Activated CD4-positive, alpha-beta memory T cell treated with anti-CD3 and anti-CD28 coated beads, Interleukin-2, amount 10 ng/mL, durations not matched to agents 7 days and 5 days (primary cell): ENCODE results near the gene CCNY. TPM values are rescaled to one million over a fixed set of nuclear protein-coding genes. Genes with fewer than 3 reads are reported as not detected.

Source experiments
- CTCF ChIA-PET: fragments of 350-600 bp; sonication (Branson Sonifier 250); formaldehyde crosslinking; loops from one replicate; lab custom pipeline; 2021; ENCODE audit warnings: antibody characterized with exemption, inconsistent platforms; lab: Charles Lee
- POLR2A ChIA-PET: fragments of 350-600 bp; sonication (Branson Sonifier 250); formaldehyde crosslinking; loops from one replicate; lab custom pipeline; 2021; ENCODE audit warnings: antibody characterized with exemption; lab: Charles Lee
- DNase-seq: peaks from one replicate; pipeline ENCODE4 v3.0.0-alpha.2; 2020
- H3K27ac Mint-ChIP-seq: one replicate; pipeline ENCODE4 v1.8.0; 2021; ENCODE audit warnings: mild to moderate bottlenecking, mixed read lengths
- H3K27me3 Mint-ChIP-seq: one replicate; pipeline ENCODE4 v1.8.0; 2021; ENCODE audit warnings: mixed read lengths
- H3K36me3 Mint-ChIP-seq: one replicate; pipeline ENCODE4 v1.8.0; 2021; ENCODE audit warnings: low read depth, mixed read lengths
- H3K4me1 Mint-ChIP-seq: one replicate; pipeline ENCODE4 v1.8.0; 2021; ENCODE audit warnings: mixed read lengths
- H3K4me3 Mint-ChIP-seq: one replicate; pipeline ENCODE4 v1.8.0; 2021; ENCODE audit warnings: mild to moderate bottlenecking, mixed read lengths
- H3K9me3 Mint-ChIP-seq: one replicate; pipeline ENCODE4 v1.8.0; 2021; ENCODE audit warnings: mixed read lengths
- total RNA-seq, 2 experiments: library from RNA; stranded (reverse); gene quantifications; one replicate each; pipeline ENCODE4 v1.2.3, GENCODE V29; 2021

The CCNY gene
- total RNA-seq, 2 experiments from 2014 or later = 49.3 to 56.7 TPM

DNA sequence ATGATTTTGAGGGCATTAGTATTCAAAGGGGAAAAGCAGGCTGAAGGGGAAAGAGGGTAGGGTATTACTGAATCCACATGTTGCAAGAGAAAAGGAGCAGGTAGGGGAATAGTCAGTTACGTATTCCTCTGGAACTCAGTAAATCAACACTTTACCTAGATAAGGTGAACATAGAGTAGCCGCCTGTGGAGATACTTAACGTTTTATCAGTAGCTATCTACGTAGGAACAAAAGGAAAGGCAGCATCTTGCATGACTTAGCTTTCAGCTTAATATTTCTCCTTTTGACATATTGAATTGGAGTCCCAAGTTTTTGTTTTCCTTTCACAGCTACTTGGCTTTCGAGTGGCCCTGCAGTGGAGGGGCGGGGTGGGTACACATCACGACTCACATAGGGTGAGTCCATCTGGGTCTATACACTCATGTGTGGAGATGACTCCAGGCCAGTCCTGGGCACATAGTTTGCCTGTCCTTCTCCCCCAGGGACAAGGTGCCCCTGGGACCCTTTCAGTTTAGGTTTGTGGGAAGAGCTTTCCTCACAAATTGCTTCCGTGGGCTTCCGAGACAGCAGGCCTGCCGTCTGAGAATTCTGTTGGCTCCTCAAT is 48.1 kb downstream of the CCNY start:
- Mint-ChIP-seq H3K27ac (no peak overlapping the region), H3K27me3 (no peaks in the 10 kb centered on the region), H3K9me3 (peaks cover 2% of the 10 kb centered on the region), H3K36me3 (peaks cover 3% of the 10 kb centered on the region), H3K4me3 (no peak overlapping the region), H3K4me1 (peaks cover 11% of the 10 kb centered on the region)
- DNase-seq = no peak
- CTCF ChIA-PET = no interaction called here
- POLR2A ChIA-PET = no interaction called here

DNA sequence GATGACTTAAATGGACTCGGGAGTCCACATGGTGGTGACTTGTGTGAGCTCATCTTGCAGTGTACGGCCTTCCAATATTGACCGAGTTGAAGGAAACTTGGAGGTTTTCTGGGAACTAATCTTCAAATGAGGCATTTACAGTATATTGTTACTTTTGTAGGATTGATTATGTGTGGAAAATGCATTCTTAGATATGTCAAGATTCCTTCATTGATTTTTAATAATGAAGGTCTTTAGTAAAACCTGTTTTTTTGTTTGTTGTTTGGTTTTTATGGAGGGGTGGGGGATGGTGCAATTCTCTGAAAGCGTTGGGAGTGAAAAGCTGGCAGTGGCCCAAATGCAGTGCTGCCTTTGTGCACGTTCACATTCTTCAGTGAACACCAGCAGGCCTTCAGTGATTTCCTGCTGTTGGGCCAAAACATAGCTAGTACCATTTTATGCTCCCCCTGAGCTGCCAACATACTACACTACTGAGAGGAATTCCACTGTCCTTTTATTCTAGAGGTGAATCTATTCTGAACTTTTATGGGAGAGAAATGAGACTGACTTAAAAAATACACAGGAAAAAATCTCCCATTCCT is 50.4 kb downstream of the CCNY start:
- Mint-ChIP-seq H3K4me1 (peaks cover 5% of the 10 kb centered on the region), H3K4me3 (no peak overlapping the region), H3K27ac (no peak overlapping the region), H3K27me3 (no peaks in the 10 kb centered on the region), H3K9me3 (peaks cover 18% of the 10 kb centered on the region), H3K36me3 (peaks cover 13% of the 10 kb centered on the region)
- ChIA-PET CTCF (no interaction called here), POLR2A (no interaction called here)
- DNase-seq = no peak

DNA sequence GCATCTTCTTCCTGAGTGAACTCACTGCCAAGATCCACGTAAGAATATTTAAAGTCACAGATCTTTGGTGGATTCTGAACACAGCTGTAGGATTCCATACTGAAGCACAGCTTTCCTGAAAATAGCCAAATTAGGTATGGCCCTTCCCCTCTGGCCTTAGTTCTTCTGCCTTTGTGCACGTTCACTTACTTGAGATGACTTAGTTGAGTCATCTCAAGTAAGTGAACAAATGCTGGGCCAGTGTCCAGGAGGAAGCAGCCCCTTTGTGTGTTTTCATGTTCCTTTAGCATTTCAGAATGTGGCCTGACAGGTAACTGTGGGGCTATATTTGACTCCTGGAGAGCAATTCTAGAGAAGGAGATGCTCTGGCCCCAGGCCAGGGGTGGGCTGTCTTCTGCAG is 51.5 kb downstream of the CCNY start:
- Mint-ChIP-seq H3K4me1 (peaks cover 5% of the 10 kb centered on the region), H3K27ac (no peak overlapping the region), H3K4me3 (no peak overlapping the region), H3K9me3 (peaks cover 19% of the 10 kb centered on the region), H3K36me3 (peaks cover 14% of the 10 kb centered on the region), H3K27me3 (no peaks in the 10 kb centered on the region)
- DNase-seq = no peak
- CTCF ChIA-PET = no interaction called here
- POLR2A ChIA-PET = no interaction called here

DNA sequence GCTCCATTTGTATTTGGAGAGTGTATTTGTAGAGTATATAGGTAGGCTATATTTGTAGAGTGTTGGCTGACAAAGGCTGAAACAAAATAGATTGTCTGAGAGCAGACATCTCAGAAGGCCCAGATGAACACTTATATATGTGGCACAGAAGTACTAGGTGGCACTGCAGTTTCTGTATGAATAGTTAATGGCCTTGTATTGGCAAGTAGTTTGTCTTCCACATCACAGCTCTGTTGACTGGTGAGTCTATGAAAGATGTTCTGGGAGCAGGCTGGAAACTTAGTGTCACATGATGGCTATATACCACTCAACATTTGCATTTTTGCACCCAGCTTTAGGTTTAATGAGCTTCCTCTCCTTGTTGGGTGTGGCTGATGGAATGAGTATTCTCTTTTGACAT is 51.9 kb downstream of the CCNY start:
- Mint-ChIP-seq H3K9me3 (peaks cover 19% of the 10 kb centered on the region), H3K4me1 (peaks cover 5% of the 10 kb centered on the region), H3K27ac (no peak overlapping the region), H3K36me3 (peaks cover 14% of the 10 kb centered on the region), H3K4me3 (no peak overlapping the region), H3K27me3 (no peaks in the 10 kb centered on the region)
- POLR2A ChIA-PET = no interaction called here
- CTCF ChIA-PET = no interaction called here
- no peak for DNase-seq

DNA sequence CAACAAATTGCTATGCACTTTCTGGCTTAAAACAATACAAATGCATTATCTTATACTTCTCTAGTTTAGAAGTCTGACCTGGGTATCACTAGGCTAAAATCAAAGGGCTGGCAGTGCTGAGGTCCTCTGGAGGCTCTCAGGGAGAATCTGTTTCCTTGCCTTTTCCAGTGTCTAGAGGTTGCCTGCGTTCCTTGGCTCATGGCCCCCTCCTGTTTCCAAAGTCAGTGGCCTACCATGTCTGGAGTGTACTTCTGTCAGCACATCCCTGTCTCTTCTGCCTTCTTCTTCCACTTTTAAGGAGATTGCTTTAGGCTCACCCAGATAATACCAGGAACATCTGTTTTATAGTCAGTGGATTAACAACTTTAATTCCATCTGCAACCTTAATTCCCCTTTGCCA is 52.4 kb downstream of the CCNY start:
- Mint-ChIP-seq H3K9me3 (peaks cover 19% of the 10 kb centered on the region), H3K36me3 (peaks cover 14% of the 10 kb centered on the region), H3K27me3 (no peaks in the 10 kb centered on the region), H3K27ac (no peak overlapping the region), H3K4me3 (no peak overlapping the region), H3K4me1 (peaks cover 5% of the 10 kb centered on the region)
- no peak for DNase-seq
- CTCF ChIA-PET = no interaction called here
- POLR2A ChIA-PET = no interaction called here

DNA sequence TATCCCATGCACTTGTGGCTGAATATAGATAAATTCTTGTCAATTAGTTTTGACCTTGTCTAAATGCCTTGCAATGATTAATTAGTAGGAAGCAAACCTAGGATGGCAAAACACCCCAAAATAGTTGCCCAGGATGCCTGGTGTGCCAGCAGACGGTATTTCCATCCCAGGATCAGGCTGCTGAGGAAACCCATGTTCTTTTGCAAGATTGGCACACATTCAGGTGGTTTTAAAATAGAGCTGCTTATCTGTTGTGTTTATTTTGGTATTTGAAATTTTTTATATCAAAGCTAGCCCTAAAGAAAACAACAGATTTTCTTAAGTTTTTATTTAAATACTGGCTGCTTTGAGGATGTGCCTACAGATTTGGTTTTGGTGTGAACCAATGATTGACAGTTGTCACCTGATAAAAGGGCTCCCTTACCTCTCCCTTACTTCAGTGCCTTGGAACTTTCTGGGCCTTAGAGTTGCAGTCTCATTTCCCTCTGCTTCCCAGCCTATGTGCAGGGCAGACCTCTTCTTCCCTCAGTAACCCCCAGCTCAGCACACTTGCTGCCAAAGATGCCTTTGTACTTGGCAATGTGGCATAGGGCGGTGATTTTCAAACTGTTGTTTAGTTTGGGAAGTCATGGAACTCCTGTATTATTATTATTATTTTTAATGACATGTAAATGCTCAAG is 54.0 kb downstream of the CCNY start:
- no peak overlapping the region for H3K27ac Mint-ChIP-seq
- peaks cover 5% of the 10 kb centered on the region for H3K4me1 Mint-ChIP-seq
- H3K9me3 Mint-ChIP-seq = peaks cover 19% of the 10 kb centered on the region
- ChIA-PET CTCF (no interaction called here), POLR2A (no interaction called here)
- H3K27me3 Mint-ChIP-seq = no peaks in the 10 kb centered on the region
- no peak overlapping the region for H3K4me3 Mint-ChIP-seq
- DNase-seq = no peak
- H3K36me3 Mint-ChIP-seq = peaks cover 14% of the 10 kb centered on the region

DNA sequence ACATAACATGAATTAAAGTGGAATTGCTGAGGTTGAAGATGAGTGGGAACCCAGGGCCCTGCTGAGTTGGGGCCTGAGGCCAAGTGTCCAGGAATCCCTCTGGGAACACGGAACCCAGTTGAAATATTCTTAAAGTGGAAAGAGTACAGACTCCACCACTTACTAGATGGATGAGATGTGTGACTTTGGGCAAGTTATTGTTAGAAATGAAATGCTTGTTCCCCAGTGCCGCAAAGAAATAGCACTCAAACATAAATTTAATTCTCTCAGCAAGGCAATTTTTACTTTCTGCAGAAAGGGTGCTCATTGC is 54.5 kb downstream of the CCNY start:
- ChIA-PET CTCF (no interaction called here), POLR2A (no interaction called here)
- Mint-ChIP-seq H3K9me3 (peaks cover 19% of the 10 kb centered on the region), H3K4me1 (peaks cover 5% of the 10 kb centered on the region), H3K27me3 (no peaks in the 10 kb centered on the region), H3K4me3 (no peak overlapping the region), H3K36me3 (peaks cover 14% of the 10 kb centered on the region), H3K27ac (no peak overlapping the region)
- DNase-seq = no peak

DNA sequence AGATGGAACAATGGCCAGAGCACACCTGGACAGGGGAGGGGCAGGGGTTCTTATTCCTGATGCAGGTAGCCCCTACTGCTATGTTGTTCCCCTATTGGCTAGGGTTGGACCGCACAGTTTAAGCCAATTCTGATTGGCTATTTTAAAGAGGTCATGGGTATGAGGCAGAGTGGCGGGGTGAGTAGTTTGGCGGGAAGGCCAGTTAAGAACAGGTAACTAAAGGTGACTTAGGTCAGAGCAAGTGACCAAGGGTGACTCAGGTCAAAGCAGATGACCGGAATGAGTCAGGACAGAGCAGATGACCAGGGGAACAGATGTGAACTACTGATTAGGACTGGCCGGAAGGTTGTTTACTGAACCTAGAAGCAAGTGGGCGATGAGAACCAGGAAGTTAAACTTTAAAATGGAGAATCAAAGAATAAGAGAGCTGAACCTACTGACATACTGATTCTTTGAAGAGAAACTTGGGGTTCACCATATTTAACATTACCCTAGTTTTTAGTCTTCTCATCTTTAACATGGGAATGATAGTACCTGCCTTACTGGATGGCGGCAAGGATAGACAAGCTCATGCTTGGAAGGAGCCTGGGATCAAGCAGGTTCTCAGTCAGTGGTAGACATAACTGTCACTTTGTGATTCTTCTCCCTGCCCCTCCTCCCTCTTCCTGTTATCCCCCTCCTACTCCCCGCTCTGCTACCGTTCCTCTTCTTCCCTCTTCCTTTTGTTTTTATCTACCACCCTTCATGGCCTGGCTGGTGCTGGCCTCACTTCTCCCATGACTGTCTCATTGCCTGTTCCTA is 55.0 kb downstream of the CCNY start:
- H3K9me3 Mint-ChIP-seq = peaks cover 19% of the 10 kb centered on the region
- H3K36me3 Mint-ChIP-seq = peaks cover 14% of the 10 kb centered on the region
- CTCF ChIA-PET = no interaction called here
- no peak for DNase-seq
- POLR2A ChIA-PET = no interaction called here
- H3K4me3 Mint-ChIP-seq = no peak overlapping the region
- peaks cover 5% of the 10 kb centered on the region for H3K4me1 Mint-ChIP-seq
- no peaks in the 10 kb centered on the region for H3K27me3 Mint-ChIP-seq
- H3K27ac Mint-ChIP-seq = no peak overlapping the region

DNA sequence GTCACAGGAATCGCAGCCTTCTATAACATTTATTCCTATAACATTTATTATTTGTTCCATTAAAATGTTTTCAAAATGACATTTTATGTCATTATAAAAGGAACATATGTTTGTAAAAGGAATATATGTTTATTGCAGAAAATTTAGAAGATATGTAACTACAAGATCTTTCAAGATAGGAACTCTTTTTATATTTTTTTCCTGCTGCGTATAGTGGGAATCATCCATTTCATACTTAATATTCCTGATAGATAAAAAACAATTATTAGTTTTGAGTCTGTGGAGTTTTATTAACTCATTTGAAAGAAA is 55.6 kb downstream of the CCNY start:
- ChIA-PET CTCF (no interaction called here), POLR2A (no interaction called here)

DNA sequence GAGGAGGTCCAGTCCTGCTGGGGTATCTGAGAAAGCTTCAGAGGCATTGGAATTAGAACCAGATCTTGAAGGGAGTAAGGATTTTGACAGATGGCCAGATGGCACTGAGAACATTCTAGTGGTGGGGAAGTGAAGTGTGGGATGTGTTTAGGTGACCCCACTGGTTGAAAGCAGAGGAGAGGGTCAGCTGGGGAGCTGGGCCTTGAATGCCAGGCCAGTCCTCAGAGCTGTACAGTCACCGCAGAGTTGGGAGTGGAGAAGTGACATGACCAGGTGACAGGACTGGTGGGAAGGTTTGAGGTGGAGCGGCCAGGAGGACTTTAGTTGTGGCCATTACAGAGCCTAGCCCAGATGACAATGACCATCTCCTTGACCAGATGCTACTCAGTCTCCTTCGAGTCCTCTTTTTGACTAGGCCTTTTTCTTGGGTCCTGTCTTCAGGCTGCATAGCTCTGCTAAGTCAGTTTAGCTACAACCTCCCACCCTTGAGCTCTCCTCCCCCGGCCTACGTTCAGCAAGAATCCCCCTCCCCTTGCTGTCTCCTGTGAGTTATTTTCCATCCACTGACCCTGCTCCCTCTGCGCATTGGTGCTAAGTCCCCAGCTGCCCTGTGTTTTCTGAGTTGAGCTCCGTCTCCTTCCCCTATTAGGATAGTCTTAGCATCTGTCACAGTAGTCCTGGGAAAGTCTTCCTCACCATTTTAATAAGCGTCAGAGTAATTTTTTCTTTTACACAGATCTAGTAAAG is 56.3 kb downstream of the CCNY start:
- ChIA-PET POLR2A (no interaction called here), CTCF (no interaction called here)
- no peaks in the 10 kb centered on the region for H3K27me3 Mint-ChIP-seq
- no peak overlapping the region for H3K4me3 Mint-ChIP-seq
- H3K9me3 Mint-ChIP-seq = peaks cover 19% of the 10 kb centered on the region
- H3K36me3 Mint-ChIP-seq = peaks cover 12% of the 10 kb centered on the region
- H3K4me1 Mint-ChIP-seq = no peaks in the 10 kb centered on the region
- DNase-seq = no peak
- H3K27ac Mint-ChIP-seq = no peak overlapping the region

More for the DNA sequence above, 55.6 kb downstream of the CCNY start:
- DNase-seq = no peak
- no peak overlapping the region for H3K27ac Mint-ChIP-seq
- H3K36me3 Mint-ChIP-seq = peaks cover 14% of the 10 kb centered on the region
- H3K4me3 Mint-ChIP-seq = no peak overlapping the region
- H3K4me1 Mint-ChIP-seq = peaks cover 4% of the 10 kb centered on the region
- H3K27me3 Mint-ChIP-seq = no peaks in the 10 kb centered on the region
- H3K9me3 Mint-ChIP-seq = peaks cover 19% of the 10 kb centered on the region

DNA sequence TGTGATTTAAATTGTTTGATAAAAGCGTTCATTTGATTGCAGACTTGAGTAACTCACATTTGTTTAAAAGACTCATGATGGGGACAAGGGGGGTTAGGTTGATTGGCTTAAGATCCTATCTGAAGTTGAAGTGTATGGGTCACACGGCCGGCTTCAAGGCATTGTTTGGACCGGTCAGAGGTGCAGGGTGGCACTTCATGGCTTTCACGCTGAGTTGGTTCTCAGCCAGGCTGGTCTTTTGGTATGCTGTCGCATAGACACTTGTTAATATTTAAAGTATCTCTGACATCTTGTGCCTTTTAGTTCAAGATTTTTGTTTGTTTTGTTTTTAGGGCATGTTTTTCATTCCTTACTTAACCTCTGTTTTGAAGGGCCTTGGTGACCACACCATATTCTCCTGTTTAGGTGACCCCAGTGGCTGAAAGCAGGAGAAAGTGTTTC is 58.1 kb downstream of the CCNY start:
- Mint-ChIP-seq H3K36me3 (peaks cover 12% of the 10 kb centered on the region), H3K27ac (no peak overlapping the region), H3K27me3 (no peaks in the 10 kb centered on the region), H3K9me3 (peaks cover 17% of the 10 kb centered on the region), H3K4me1 (no peaks in the 10 kb centered on the region), H3K4me3 (no peak overlapping the region)
- POLR2A ChIA-PET = no interaction called here
- no peak for DNase-seq
- CTCF ChIA-PET = no interaction called here

DNA sequence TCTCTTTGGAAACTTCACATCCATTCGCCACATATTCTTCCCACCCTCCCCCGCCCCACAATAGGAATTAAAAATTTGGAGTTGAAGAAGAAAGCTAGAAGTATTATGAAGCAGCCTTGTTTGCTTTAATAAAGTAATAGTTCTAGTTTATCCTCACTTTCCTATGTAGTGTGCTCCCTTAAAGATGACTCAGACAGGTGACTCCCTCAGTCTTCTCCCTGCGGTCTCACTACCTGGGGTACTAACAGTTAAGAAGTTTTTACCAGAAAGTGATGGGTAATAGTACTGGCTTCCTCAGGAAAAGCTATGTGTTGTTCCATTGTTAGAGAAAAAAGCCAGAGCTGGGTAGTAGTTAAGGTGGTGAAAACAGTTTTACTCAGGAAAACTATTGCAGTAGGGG is 58.6 kb downstream of the CCNY start:
- H3K4me1 Mint-ChIP-seq = no peaks in the 10 kb centered on the region
- ChIA-PET CTCF (no interaction called here), POLR2A (no interaction called here)
- H3K9me3 Mint-ChIP-seq = peaks cover 14% of the 10 kb centered on the region
- no peaks in the 10 kb centered on the region for H3K27me3 Mint-ChIP-seq
- DNase-seq = no peak
- H3K27ac Mint-ChIP-seq = no peak overlapping the region
- H3K36me3 Mint-ChIP-seq = peaks cover 12% of the 10 kb centered on the region
- no peak overlapping the region for H3K4me3 Mint-ChIP-seq
